ENCODE data around the gene KNG1.

Gene KNG1

DNA sequence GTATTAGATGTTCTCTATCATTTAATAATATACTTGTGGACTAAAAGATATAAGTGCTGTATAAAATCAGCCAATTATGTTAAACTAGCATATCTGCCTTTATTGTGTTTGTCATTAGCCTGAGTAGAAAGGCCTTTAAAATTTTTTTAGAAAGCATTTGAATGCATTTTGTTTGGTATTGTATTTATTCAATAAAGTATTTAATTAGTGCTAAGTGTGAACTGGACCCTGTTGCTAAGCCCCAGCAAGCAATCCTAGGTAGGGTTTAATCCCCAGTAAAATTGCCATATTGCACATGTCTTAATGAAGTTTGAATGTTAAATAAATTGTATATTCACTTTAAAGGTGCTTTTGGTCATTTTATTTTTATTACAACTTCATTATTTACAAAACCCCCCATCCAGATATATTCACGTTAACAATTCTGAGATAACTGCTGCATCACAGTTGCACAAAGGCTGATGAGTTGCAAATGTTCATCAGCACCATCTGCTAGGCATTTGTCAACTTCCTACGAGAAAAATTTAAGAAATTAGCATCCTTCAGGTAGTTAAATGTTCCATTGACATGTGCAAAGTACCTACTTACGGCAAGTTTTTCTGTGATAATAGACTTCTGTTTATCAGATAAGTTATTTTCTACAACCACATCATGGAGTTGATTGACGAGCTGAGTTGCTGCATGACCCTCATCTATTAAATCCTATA is 72.5 kb downstream of the KNG1 start:
- TF ChIP-seq POLR2A (IDR thresholded peaks at IDR 0.05; ENCODE audit: low read length) (no peak), GATA1 (IDR thresholded peaks at IDR 0.05; ENCODE audit: low read depth, low read length) (no peak)
- peak in 1 of 2 experiments; percentile 48 for DNase-seq

GRCh38 chr3:186790261-186790981 is 73.3 kb downstream of the KNG1 start:
- peak; percentile 49 to 53 for DNase-seq
- TF ChIP-seq GATA1 (IDR thresholded peaks at IDR 0.05; ENCODE audit: low read depth, low read length) (no peak), POLR2A (IDR thresholded peaks at IDR 0.05; ENCODE audit: low read length) (peak; percentile 74)
